HG03066 (cell line): ENCODE results near the gene SIT1.

Experiments
- ATAC-seq: cut with Tn5 transposase; IDR thresholded peaks from one replicate; pipeline ENCODE4 v1.9.1; 2021; ENCODE audit warnings: low read depth; ENCODE audit not compliant: unreplicated experiment

Gene SIT1

GRCh38 chr9:35650341-35651158, at the start of gene SIT1:
Gene SIT1, minus strand, starts transcription at chr9:35650931. Its CDS starts 78 bp downstream, at chr9:35650853.
- no peak for ATAC-seq

GRCh38 chr9:35700031-35700430, 49.3 kb upstream of the SIT1 start:
- ATAC-seq: no peak

GRCh38 chr9:35698231-35698630, 47.5 kb upstream of the SIT1 start:
- ATAC-seq: no peak

GRCh38 chr9:35697486-35697885, 46.8 kb upstream of the SIT1 start:
- ATAC-seq: no peak

- ATAC-seq: no peak
Observed at GRCh38 chr9:35696520-35697215, 45.9 kb upstream of the SIT1 start.

- ATAC-seq: no peak
Observed at GRCh38 chr9:35695943-35696401, 45.2 kb upstream of the SIT1 start.

- no peak for ATAC-seq
Observed at GRCh38 chr9:35691757-35692301, 41.1 kb upstream of the SIT1 start.

- no peak for ATAC-seq
Observed at GRCh38 chr9:35691334-35691650, 40.6 kb upstream of the SIT1 start.

GRCh38 chr9:35690614-35691333, 40.0 kb upstream of the SIT1 start:
- no peak for ATAC-seq

GRCh38 chr9:35690294-35690613, 39.5 kb upstream of the SIT1 start:
- ATAC-seq: no peak

GRCh38 chr9:35689542-35690293, 39.0 kb upstream of the SIT1 start, which contains the start of gene TPM2:
Gene TPM2, minus strand, starts transcription at chr9:35689925. Its CDS starts 108 bp downstream, at chr9:35689817.
- ATAC-seq: no peak

GRCh38 chr9:35688558-35689541, 38.1 kb upstream of the SIT1 start:
- ATAC-seq: no peak

- ATAC-seq: no peak
Observed at GRCh38 chr9:35687972-35688557, 37.3 kb upstream of the SIT1 start.

- no peak for ATAC-seq
Observed at GRCh38 chr9:35687306-35687705, 36.6 kb upstream of the SIT1 start.

GRCh38 chr9:35686222-35687203, 35.8 kb upstream of the SIT1 start:
- no peak for ATAC-seq

GRCh38 chr9:35685506-35685905, 34.8 kb upstream of the SIT1 start:
- no peak for ATAC-seq

GRCh38 chr9:35684921-35685320, 34.2 kb upstream of the SIT1 start:
- ATAC-seq: no peak

GRCh38 chr9:35683323-35683722, 32.6 kb upstream of the SIT1 start:
- no peak for ATAC-seq
